ENCODE data around the gene TFIP11.

The TFIP11 gene

DNA sequence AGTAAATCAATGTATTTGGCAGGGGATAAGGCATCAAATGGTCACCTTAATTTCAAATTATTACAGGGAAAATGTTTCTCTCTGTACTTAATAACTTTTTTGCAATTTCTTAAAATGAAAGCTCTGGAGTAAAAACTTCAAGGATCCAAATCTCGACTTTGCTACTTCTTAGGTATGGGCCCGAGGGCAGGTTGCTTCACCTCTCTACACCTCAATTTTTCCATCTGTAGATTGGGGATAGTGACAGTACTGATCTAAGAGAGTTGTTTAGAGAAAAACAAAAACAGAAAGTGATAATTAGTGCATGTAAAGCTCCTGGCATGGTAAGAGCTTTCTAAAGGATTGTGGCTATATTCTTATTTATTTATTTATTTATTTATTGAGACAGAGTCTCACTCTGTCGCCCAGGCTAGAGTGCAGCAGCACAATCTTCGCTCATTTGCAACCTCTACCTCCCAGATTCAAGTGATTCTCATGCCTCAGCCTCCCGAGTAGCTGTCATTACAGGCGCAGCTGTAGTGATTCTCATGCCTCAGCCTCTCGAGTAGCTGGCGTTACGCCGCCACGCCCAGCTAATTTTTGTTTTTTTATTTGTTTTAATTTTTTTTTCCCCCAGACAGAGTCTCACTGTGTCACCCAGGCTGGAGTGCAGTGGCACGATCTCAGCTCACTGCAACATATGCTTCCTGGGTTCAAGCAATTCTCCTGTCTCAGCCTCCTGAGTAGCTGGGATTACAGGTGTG, 2.3 kb upstream of the TFIP11 start:
- no peaks in the 10 kb centered on the region for H3K9me3 ChIP-seq (ENCODE audit: control insufficient read depth in 1 of 2, low read length in 2 of 2)
- peaks cover 4 to 7% of the 10 kb centered on the region in 2 donors for H3K36me3 ChIP-seq (ENCODE audit: control insufficient read depth in 1 of 2, insufficient read depth in 2 of 2, low read length in 2 of 2)
- H3K9ac ChIP-seq (ENCODE audit: low read depth in 1 of 2, low read length in 2 of 2) = no peak overlapping the region
- no peaks in the 10 kb centered on the region for H3K27me3 ChIP-seq (ENCODE audit: control insufficient read depth in 1 of 2, insufficient read depth in 2 of 2, low read length in 2 of 2)
- H3K27ac ChIP-seq (ENCODE audit: low read depth, low read length) = no peak overlapping the region
- peaks cover 19 to 29% of the 10 kb centered on the region in 2 donors for H3K4me1 ChIP-seq (ENCODE audit: control insufficient read depth in 1 of 2, insufficient read depth in 2 of 2, low read length in 2 of 2)
- no peak overlapping the region for H3K4me3 ChIP-seq (ENCODE audit: low read depth in 1 of 2, low read length in 2 of 2)

DNA sequence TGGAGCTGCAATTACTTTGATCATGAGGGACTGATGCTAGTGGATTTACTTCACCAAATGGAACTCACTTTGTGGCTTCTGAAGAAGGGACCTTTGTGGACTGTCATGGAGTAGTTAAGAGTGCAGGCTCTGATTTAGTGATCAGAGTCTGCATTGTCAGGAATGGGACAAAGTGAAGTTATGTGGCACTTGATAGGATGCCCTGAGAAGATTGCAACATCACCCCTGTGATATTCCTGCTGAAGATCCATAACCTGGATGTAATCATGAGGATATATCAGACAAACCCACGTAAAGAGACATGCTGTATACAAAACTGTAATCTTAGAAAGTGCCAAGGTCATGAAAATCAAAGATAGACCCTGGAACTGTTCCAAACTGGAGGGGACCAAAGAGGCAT, 1.6 kb upstream of the TFIP11 start:
- Histone ChIP-seq H3K9ac (ENCODE audit: low read depth in 1 of 2, low read length in 2 of 2) (no peak overlapping the region), H3K4me1 (ENCODE audit: control insufficient read depth in 1 of 2, insufficient read depth in 2 of 2, low read length in 2 of 2) (peaks cover 19 to 29% of the 10 kb centered on the region in 2 donors), H3K27ac (ENCODE audit: low read depth, low read length) (no peak overlapping the region), H3K36me3 (ENCODE audit: control insufficient read depth in 1 of 2, insufficient read depth in 2 of 2, low read length in 2 of 2) (peaks cover 9 to 14% of the 10 kb centered on the region in 2 donors), H3K4me3 (ENCODE audit: low read depth in 1 of 2, low read length in 2 of 2) (no peak overlapping the region), H3K27me3 (ENCODE audit: control insufficient read depth in 1 of 2, insufficient read depth in 2 of 2, low read length in 2 of 2) (no peaks in the 10 kb centered on the region), H3K9me3 (ENCODE audit: control insufficient read depth in 1 of 2, low read length in 2 of 2) (no peaks in the 10 kb centered on the region)

DNA sequence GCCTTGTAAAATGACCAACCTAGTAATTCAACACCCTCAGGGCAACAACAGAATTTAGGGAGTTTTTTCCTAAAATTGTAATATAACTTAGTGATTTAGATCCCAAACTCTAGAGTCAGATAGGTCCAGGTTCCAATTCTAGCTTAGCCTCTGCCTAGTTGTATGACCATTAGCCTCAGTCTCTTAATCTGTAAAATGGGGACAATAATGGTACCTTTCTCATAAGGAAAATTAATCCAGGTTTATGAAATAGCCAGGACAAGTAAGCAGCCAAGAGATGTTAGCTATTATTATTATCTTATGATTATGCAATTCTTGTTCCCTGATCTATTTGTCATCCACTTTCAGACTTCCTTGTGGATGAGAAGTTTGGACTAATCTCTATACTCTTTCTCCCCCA, 4.1 kb downstream of the TFIP11 start:
- H3K27ac ChIP-seq (ENCODE audit: low read depth, low read length) = no peak overlapping the region
- H3K4me1 ChIP-seq (ENCODE audit: control insufficient read depth in 1 of 2, insufficient read depth in 2 of 2, low read length in 2 of 2) = peaks cover 15 to 27% of the 10 kb centered on the region in 2 donors
- no peaks in the 10 kb centered on the region for H3K9me3 ChIP-seq (ENCODE audit: control insufficient read depth in 1 of 2, low read length in 2 of 2)
- peaks cover 36 to 58% of the 10 kb centered on the region in 2 donors for H3K36me3 ChIP-seq (ENCODE audit: control insufficient read depth in 1 of 2, insufficient read depth in 2 of 2, low read length in 2 of 2)
- H3K4me3 ChIP-seq (ENCODE audit: low read depth in 1 of 2, low read length in 2 of 2) = no peak overlapping the region
- no peak overlapping the region for H3K9ac ChIP-seq (ENCODE audit: low read depth in 1 of 2, low read length in 2 of 2)
- no peaks in the 10 kb centered on the region for H3K27me3 ChIP-seq (ENCODE audit: control insufficient read depth in 1 of 2, insufficient read depth in 2 of 2, low read length in 2 of 2)

DNA sequence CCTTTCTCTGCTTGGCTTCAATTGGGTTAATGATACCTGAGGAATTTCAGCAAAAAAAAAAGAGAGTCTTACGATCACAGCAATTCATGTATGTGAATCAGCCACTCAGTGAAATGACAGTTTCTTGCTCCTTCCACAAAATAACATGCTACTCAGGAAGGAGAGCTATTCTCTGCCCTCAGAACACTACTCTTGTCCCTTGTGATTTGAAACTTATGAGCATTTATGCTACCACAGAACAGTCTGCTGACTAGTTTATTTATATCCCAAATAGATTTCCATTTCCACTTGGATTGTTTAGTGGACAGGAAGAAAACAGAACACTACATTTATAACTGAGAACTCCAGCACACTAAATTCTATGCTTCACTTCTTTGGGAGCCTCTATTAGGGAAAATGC, 8.5 kb downstream of the TFIP11 start:
- no peak overlapping the region for H3K9ac ChIP-seq (ENCODE audit: low read depth in 1 of 2, low read length in 2 of 2)
- H3K27ac ChIP-seq (ENCODE audit: low read depth, low read length) = no peak overlapping the region
- no peak overlapping the region for H3K4me3 ChIP-seq (ENCODE audit: low read depth in 1 of 2, low read length in 2 of 2)
- peaks cover 55 to 83% of the 10 kb centered on the region in 2 donors for H3K36me3 ChIP-seq (ENCODE audit: control insufficient read depth in 1 of 2, insufficient read depth in 2 of 2, low read length in 2 of 2)
- peaks cover 0 to 11% of the 10 kb centered on the region in 2 donors for H3K4me1 ChIP-seq (ENCODE audit: control insufficient read depth in 1 of 2, insufficient read depth in 2 of 2, low read length in 2 of 2)
- H3K9me3 ChIP-seq (ENCODE audit: control insufficient read depth in 1 of 2, low read length in 2 of 2) = no peaks in the 10 kb centered on the region
- no peaks in the 10 kb centered on the region for H3K27me3 ChIP-seq (ENCODE audit: control insufficient read depth in 1 of 2, insufficient read depth in 2 of 2, low read length in 2 of 2)

DNA sequence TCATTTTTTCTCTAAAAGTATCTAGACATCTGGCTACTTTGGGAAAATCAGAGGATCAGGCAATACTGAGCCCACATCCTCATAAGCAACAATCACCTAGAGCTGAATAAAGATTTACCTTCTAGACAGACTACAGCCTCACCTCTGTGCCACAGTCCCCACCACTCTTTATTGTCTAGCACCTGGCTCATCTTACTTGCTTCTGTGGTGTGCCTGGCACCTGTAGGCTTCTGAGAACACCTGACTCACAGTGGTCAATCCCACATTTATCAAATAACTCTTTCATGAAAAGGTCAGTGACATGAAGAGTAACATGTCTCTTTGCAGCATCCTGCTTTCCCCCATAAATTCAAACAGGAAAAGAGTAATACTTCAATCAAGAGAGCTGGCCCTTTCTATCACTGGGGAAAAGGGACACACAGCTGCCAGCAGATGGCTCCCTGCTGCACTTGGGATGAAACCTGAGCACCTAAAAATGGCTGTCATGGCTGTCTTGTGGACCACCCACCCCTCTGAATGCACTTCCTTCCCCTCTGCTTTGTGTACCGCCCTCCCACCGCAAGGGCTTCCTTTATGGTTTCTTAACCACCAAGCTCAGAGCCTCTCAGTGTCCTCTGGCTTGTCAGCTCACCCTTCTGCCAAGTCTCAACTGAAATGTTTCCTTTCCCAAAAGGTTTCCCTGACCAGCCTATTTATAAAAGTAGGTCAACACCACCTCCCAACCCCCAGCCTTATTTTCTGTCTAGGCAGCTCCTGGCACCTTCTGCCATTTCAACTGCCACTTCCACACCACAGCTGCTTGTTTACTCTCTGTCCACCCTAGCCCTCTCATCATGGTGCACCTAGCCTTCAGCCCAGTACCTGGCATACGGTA, 9.3 kb downstream of the TFIP11 start:
- no peak overlapping the region for H3K9ac ChIP-seq (ENCODE audit: low read depth in 1 of 2, low read length in 2 of 2)
- H3K4me1 ChIP-seq (ENCODE audit: control insufficient read depth in 1 of 2, insufficient read depth in 2 of 2, low read length in 2 of 2) = peaks cover 0 to 11% of the 10 kb centered on the region in 2 donors
- H3K36me3 ChIP-seq (ENCODE audit: control insufficient read depth in 1 of 2, insufficient read depth in 2 of 2, low read length in 2 of 2) = peaks cover 53 to 80% of the 10 kb centered on the region in 2 donors
- no peaks in the 10 kb centered on the region for H3K9me3 ChIP-seq (ENCODE audit: control insufficient read depth in 1 of 2, low read length in 2 of 2)
- H3K27me3 ChIP-seq (ENCODE audit: control insufficient read depth in 1 of 2, insufficient read depth in 2 of 2, low read length in 2 of 2) = no peaks in the 10 kb centered on the region
- H3K4me3 ChIP-seq (ENCODE audit: low read depth in 1 of 2, low read length in 2 of 2) = no peak overlapping the region
- no peak overlapping the region for H3K27ac ChIP-seq (ENCODE audit: low read depth, low read length)

DNA sequence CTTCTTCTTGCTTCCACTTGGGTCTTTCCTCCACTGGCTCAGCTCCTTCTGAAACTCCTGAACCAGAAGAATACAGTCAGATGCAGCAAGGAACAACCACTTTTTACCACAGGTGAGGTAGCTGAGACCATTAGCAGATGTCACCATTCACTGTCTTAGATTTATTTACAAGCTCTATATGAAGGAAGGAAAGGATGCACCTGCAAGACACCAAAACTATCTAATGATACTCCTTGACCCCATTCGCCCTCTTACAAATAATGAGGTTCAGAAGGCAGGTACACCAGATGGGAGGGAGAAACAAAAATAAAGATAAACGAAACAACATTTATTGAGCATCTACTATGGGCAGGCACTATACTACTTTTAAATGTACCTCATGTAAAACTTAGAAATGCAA, 10.3 kb downstream of the TFIP11 start:
- Histone ChIP-seq H3K27me3 (ENCODE audit: control insufficient read depth in 1 of 2, insufficient read depth in 2 of 2, low read length in 2 of 2) (no peaks in the 10 kb centered on the region), H3K36me3 (ENCODE audit: control insufficient read depth in 1 of 2, insufficient read depth in 2 of 2, low read length in 2 of 2) (peaks cover 56 to 82% of the 10 kb centered on the region in 2 donors), H3K9ac (ENCODE audit: low read depth in 1 of 2, low read length in 2 of 2) (no peak overlapping the region), H3K27ac (ENCODE audit: low read depth, low read length) (no peak overlapping the region), H3K4me3 (ENCODE audit: low read depth in 1 of 2, low read length in 2 of 2) (no peak overlapping the region), H3K4me1 (ENCODE audit: control insufficient read depth in 1 of 2, insufficient read depth in 2 of 2, low read length in 2 of 2) (peaks cover 0 to 14% of the 10 kb centered on the region in 2 donors), H3K9me3 (ENCODE audit: control insufficient read depth in 1 of 2, low read length in 2 of 2) (no peaks in the 10 kb centered on the region)

DNA sequence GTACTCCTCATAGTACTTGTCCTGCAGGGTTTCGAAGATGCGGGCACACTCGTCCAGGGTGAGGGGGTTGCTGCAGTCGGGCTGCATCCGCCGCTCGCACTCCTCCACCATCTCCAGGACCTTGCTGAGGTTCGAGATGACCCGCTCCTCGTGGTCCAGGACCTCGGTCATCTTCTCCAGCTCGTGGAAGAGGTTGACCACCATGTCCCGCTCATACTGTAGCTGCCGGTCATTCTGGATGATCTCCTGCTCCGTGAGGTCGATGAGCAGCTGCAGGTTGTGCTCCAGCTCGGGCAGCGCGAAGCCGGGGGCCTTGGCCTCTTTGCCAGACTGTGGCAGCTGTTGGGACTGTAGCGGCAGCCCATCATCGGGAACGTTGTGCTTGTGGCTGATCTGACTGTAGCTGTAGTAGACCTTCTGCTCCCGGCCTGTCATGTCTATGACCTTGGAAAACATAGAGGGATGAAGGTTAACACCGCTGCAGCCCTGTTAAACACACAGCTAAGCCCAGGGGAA, 13.0 kb downstream of the TFIP11 start:
- Histone ChIP-seq H3K27me3 (ENCODE audit: control insufficient read depth in 1 of 2, insufficient read depth in 2 of 2, low read length in 2 of 2) (no peaks in the 10 kb centered on the region), H3K36me3 (ENCODE audit: control insufficient read depth in 1 of 2, insufficient read depth in 2 of 2, low read length in 2 of 2) (peaks cover 61 to 83% of the 10 kb centered on the region in 2 donors), H3K9ac (ENCODE audit: low read depth in 1 of 2, low read length in 2 of 2) (no peak overlapping the region), H3K9me3 (ENCODE audit: control insufficient read depth in 1 of 2, low read length in 2 of 2) (no peaks in the 10 kb centered on the region), H3K4me3 (ENCODE audit: low read depth in 1 of 2, low read length in 2 of 2) (no peak overlapping the region), H3K4me1 (ENCODE audit: control insufficient read depth in 1 of 2, insufficient read depth in 2 of 2, low read length in 2 of 2) (peaks cover 0 to 15% of the 10 kb centered on the region in 2 donors), H3K27ac (ENCODE audit: low read depth, low read length) (no peak overlapping the region)

DNA sequence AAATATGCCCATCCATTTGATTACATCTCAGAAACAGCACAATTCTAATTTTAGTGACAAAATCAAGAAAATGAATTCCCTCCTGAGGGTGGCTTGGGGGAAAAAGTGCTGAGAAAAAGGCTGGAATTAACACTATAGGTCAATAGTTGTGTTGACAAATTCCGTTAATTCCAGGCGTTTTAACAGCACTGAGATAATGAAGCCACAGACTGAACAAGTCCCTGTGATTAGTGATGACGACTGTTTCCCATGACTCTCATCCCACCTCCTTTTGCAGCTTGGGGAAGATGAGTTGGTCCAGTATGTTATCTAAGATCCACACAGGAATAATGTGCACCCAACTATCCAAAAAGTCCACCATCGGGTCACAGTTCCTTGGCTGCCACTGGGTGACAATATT, 15.8 kb downstream of the TFIP11 start:
- no peaks in the 10 kb centered on the region for H3K27me3 ChIP-seq (ENCODE audit: control insufficient read depth in 1 of 2, insufficient read depth in 2 of 2, low read length in 2 of 2)
- H3K9me3 ChIP-seq (ENCODE audit: control insufficient read depth in 1 of 2, low read length in 2 of 2) = no peaks in the 10 kb centered on the region
- no peak overlapping the region for H3K4me3 ChIP-seq (ENCODE audit: low read depth in 1 of 2, low read length in 2 of 2)
- no peak overlapping the region for H3K9ac ChIP-seq (ENCODE audit: low read depth in 1 of 2, low read length in 2 of 2)
- H3K27ac ChIP-seq (ENCODE audit: low read depth, low read length) = no peak overlapping the region
- peaks cover 0 to 4% of the 10 kb centered on the region in 2 donors for H3K4me1 ChIP-seq (ENCODE audit: control insufficient read depth in 1 of 2, insufficient read depth in 2 of 2, low read length in 2 of 2)
- H3K36me3 ChIP-seq (ENCODE audit: control insufficient read depth in 1 of 2, insufficient read depth in 2 of 2, low read length in 2 of 2) = peaks cover 63 to 83% of the 10 kb centered on the region in 2 donors

DNA sequence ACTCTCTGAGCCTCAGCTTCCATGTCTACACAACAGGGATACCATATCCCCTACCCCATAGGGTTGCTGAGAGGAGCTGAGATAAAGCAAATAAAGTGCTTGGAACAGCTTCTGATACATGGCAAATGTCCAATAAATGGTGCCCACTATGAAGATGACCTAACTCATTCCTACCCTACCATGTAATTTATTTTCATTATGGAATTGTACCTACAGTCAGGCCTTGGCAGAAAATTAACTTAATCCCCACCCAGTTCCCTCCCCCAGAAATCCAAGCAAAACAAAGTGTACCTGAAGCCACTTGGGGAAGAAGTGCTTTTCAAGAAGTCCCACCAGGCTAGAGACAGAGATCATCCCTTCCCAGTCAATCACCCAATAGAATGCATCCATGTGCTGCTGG, 17.8 kb downstream of the TFIP11 start:
- Histone ChIP-seq H3K4me3 (ENCODE audit: low read depth in 1 of 2, low read length in 2 of 2) (no peak overlapping the region), H3K9ac (ENCODE audit: low read depth in 1 of 2, low read length in 2 of 2) (no peak overlapping the region), H3K9me3 (ENCODE audit: control insufficient read depth in 1 of 2, low read length in 2 of 2) (no peaks in the 10 kb centered on the region), H3K36me3 (ENCODE audit: control insufficient read depth in 1 of 2, insufficient read depth in 2 of 2, low read length in 2 of 2) (peaks cover 69 to 88% of the 10 kb centered on the region in 2 donors), H3K27me3 (ENCODE audit: control insufficient read depth in 1 of 2, insufficient read depth in 2 of 2, low read length in 2 of 2) (no peaks in the 10 kb centered on the region), H3K27ac (ENCODE audit: low read depth, low read length) (no peak overlapping the region), H3K4me1 (ENCODE audit: control insufficient read depth in 1 of 2, insufficient read depth in 2 of 2, low read length in 2 of 2) (peaks cover 0 to 4% of the 10 kb centered on the region in 2 donors)

DNA sequence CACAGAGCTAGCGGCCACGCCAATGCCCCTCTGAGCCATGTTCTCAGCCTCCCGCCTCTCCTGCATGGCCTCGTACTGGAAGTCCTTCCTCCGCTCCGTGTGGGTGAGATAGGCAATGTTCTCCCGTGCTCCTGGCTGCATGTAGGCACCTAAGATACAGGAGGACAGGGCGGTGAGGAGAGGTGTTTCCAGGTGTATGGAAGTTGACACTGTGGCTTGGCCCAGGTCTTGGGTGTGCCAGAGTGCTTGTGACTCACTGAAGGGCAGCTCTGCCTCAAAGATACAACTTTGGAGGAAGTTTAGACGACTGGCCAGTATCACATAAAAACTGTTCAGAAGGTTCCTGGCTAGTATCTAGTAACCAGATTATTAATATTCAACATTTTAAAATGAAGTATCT, 20.1 kb downstream of the TFIP11 start:
- no peak overlapping the region for H3K27ac ChIP-seq (ENCODE audit: low read depth, low read length)
- H3K9me3 ChIP-seq (ENCODE audit: control insufficient read depth in 1 of 2, low read length in 2 of 2) = no peaks in the 10 kb centered on the region
- H3K36me3 ChIP-seq (ENCODE audit: control insufficient read depth in 1 of 2, insufficient read depth in 2 of 2, low read length in 2 of 2) = peaks cover 75 to 96% of the 10 kb centered on the region in 2 donors
- H3K9ac ChIP-seq (ENCODE audit: low read depth in 1 of 2, low read length in 2 of 2) = no peak overlapping the region
- peaks cover 0 to 3% of the 10 kb centered on the region in 2 donors for H3K4me1 ChIP-seq (ENCODE audit: control insufficient read depth in 1 of 2, insufficient read depth in 2 of 2, low read length in 2 of 2)
- H3K4me3 ChIP-seq (ENCODE audit: low read depth in 1 of 2, low read length in 2 of 2) = no peak overlapping the region
- no peaks in the 10 kb centered on the region for H3K27me3 ChIP-seq (ENCODE audit: control insufficient read depth in 1 of 2, insufficient read depth in 2 of 2, low read length in 2 of 2)

All from duodenal mucosa (tissue), 2 donors.